Keratinocyte (primary cell): ENCODE measurements around the gene KIZ. TPM values are rescaled to one million over a fixed set of nuclear protein-coding genes. Genes with fewer than 3 reads are reported as not detected.

ENCODE experiments used
- DNase-seq: peaks from one replicate; pipeline ENCODE4 v3.0.0-alpha.2; 2011; ENCODE audit warnings: low read depth, missing footprints, low spot score
- FAIRE-seq: peaks from 2 replicates; lab custom pipeline; 2011; peaks lifted over from hg19 to GRCh38; lab: Jason Lieb, UNC
- H2AFZ ChIP-seq: 2 replicates; pipeline ENCODE4 v1.6.0; 2012; ENCODE audit warnings: low read length, control low read depth, inconsistent platforms; ENCODE audit not compliant: control insufficient read depth
- H3K27ac ChIP-seq: 2 replicates; pipeline ENCODE4 v1.5.1; 2011; ENCODE audit warnings: low read length; ENCODE audit not compliant: control insufficient read depth, insufficient read depth
- H3K27me3 ChIP-seq: 3 replicates; pipeline ENCODE4 v1.6.0; 2011; ENCODE audit warnings: low read length; ENCODE audit not compliant: control insufficient read depth, insufficient read depth; ENCODE audit errors: extremely low read depth
- H3K36me3 ChIP-seq, 2 experiments: 2 replicates in 1 of 2; 3 replicates in 1 of 2; pipeline ENCODE4 v1.5.1; 2011; ENCODE audit warnings: low read length in 2 of 2, mild to moderate bottlenecking in 1 of 2; ENCODE audit not compliant: control insufficient read depth in 2 of 2, insufficient read depth in 2 of 2; ENCODE audit errors: extremely low read depth in 1 of 2
- H3K4me1 ChIP-seq: 3 replicates; pipeline ENCODE4 v1.5.1; 2011; ENCODE audit warnings: low read length; ENCODE audit not compliant: control insufficient read depth, insufficient read depth; ENCODE audit errors: extremely low read depth
- H3K4me2 ChIP-seq: 3 replicates; pipeline ENCODE4 v1.6.0; 2011; ENCODE audit warnings: low read depth, low read length; ENCODE audit not compliant: control insufficient read depth, insufficient read depth; ENCODE audit errors: extremely low read depth
- H3K4me3 ChIP-seq, 3 experiments: fragments of 200-600 bp in 1 of 3; sonication (generic) in 1 of 3; 2 replicates in 2 of 3; 3 replicates in 1 of 3; pipeline ENCODE4 v1.5.1; 2011 to 2016; ENCODE audit warnings: low read length in 3 of 3, mild to moderate bottlenecking in 3 of 3, control low read depth in 2 of 3, inconsistent platforms in 1 of 3, low read depth in 1 of 3, mixed read lengths in 1 of 3, mixed run types in 1 of 3, moderate library complexity in 1 of 3; ENCODE audit not compliant: control insufficient read depth in 2 of 3, insufficient read depth in 2 of 3; ENCODE audit errors: extremely low read depth in 1 of 3
- H3K79me2 ChIP-seq: 2 replicates; pipeline ENCODE4 v1.6.0; 2012; ENCODE audit warnings: low read length; ENCODE audit not compliant: control insufficient read depth, insufficient read depth
- H3K9ac ChIP-seq: 3 replicates; pipeline ENCODE4 v1.6.0; 2011; ENCODE audit warnings: low read length; ENCODE audit not compliant: control insufficient read depth, insufficient read depth; ENCODE audit errors: extremely low read depth
- H3K9me1 ChIP-seq: 3 replicates; pipeline ENCODE4 v1.6.0; 2011; ENCODE audit warnings: low read length; ENCODE audit not compliant: control insufficient read depth, insufficient read depth; ENCODE audit errors: extremely low read depth
- H3K9me3 ChIP-seq: 2 replicates; pipeline ENCODE4 v1.5.1; 2012; ENCODE audit warnings: low read depth, low read length; ENCODE audit not compliant: control insufficient read depth
- H4K20me1 ChIP-seq: 3 replicates; pipeline ENCODE4 v1.6.0; 2011; ENCODE audit warnings: low read length; ENCODE audit not compliant: control insufficient read depth, insufficient read depth; ENCODE audit errors: extremely low read depth
- CTCF ChIP-seq, 3 experiments: IDR thresholded peaks in 1 of 3; conservative IDR thresholded peaks in 1 of 3; optimal IDR thresholded peaks in 1 of 3; 2 replicates in 2 of 3; 3 replicates in 1 of 3; pipeline versions ENCODE3 to v1.5.1; 2011; ENCODE audit warnings: low read length in 3 of 3, mild to moderate bottlenecking in 3 of 3, moderate library complexity in 2 of 3, control low read depth in 1 of 3, inconsistent platforms in 1 of 3; ENCODE audit not compliant: insufficient read depth in 2 of 3; ENCODE audit errors: extremely low read depth in 1 of 3
- EZH2 ChIP-seq: IDR thresholded peaks from one replicate; pipeline ENCODE4 v1.6.1; 2012; ENCODE audit warnings: inconsistent platforms, mild to moderate bottlenecking, low read length, moderate library complexity
- dilution Hi-C: fragments of 300-500 bp; cut with MboI; formaldehyde crosslinking; loops from one replicate; pipeline ENCODE4 v1.7.0; 2020; ENCODE audit warnings: low sequenced_read_pairs; ENCODE audit not compliant: extremely low pct_ligation_motif_present
- polyA plus RNA-seq, 5 experiments: library from polyadenylated mRNA; depleted of rRNA in 3 of 5; stranded (reverse) in 3 of 5; stranded (forward) in 1 of 5; unstranded in 1 of 5; fragments of >200 nt; gene quantifications; 1 replicate in 1 of 5; 2 replicates in 3 of 5; 3 replicates in 1 of 5; pipeline versions ENCODE4 v1.2.1 to v1.2.3, GENCODE V29; 2011 to 2012; ENCODE audit warnings: missing spikeins in 2 of 5, low read depth in 1 of 5, low replicate concordance in 1 of 5
- small RNA-seq, 3 experiments: library from RNA; depleted of rRNA; stranded (forward); fragments of <200 nt; gene quantifications; one replicate each; pipeline ENCODE3, GENCODE V24; 2012; ENCODE audit warnings: low read depth in 3 of 3, low replicate concordance in 1 of 3; ENCODE audit not compliant: insufficient read length in 3 of 3

The KIZ gene
- polyA plus RNA-seq, 1 donor (not counting 4 experiments of a cell fraction or from before 2014, with no cell fraction given): 21.3 TPM

- H2AFZ ChIP-seq: no peak overlapping the region
- H3K27ac ChIP-seq: no peak overlapping the region
- H3K9me3 ChIP-seq: no peaks in the 10 kb centered on the region
- H3K79me2 ChIP-seq: no peaks in the 10 kb centered on the region
- FAIRE-seq (no peak), DNase-seq (no peak)
- no peak overlapping the region for H3K9ac ChIP-seq
- H3K4me3 ChIP-seq: no peak overlapping the region
- H3K9me1 ChIP-seq: no peaks in the 10 kb centered on the region
- dilution Hi-C loops: no loop called here
- H3K4me2 ChIP-seq: no peak overlapping the region
- TF ChIP-seq EZH2: no peak
- no peak for TF ChIP-seq CTCF (optimal IDR thresholded peaks at IDR 0.05 in 1 of 3, IDR thresholded peaks at IDR 0.05 in 1 of 3, conservative IDR thresholded peaks at IDR 0.05 in 1 of 3; ENCODE audit: extremely low read depth in 1 of 3, insufficient read depth in 2 of 3, low read length in 3 of 3)
- H3K4me1 ChIP-seq: no peaks in the 10 kb centered on the region
- no peaks in the 10 kb centered on the region for H3K36me3 ChIP-seq
- H3K27me3 ChIP-seq: no peaks in the 10 kb centered on the region
- no peaks in the 10 kb centered on the region for H4K20me1 ChIP-seq
Observed at GRCh38 chr20:21294755-21295154, 168.9 kb downstream of the KIZ start.

Small RNA genes lying within 50 kb of the gene (small RNA-seq; reads per million reads assigned to genes)
- gene RNA5SP477: 0 reads per million in 3 experiments

Other genes with a start within 250 kb of the KIZ start
- not detected in 3 replicates for gene LINC00237, start 19.7 kb upstream of the KIZ start, polyA plus RNA-seq
- gene XRN2, start 177.2 kb downstream of the KIZ start, polyA plus RNA-seq: 57.5 to 85.8 TPM (median 70.9 TPM) in 3 replicates